ENCODE results near the gene TENM4. TPM values are rescaled to one million over a fixed set of nuclear protein-coding genes. Genes with fewer than 3 reads are reported as not detected.

TENM4 gene
- total RNA-seq, 1 donor from 2014 or later = 11.9 TPM

GRCh38 chr11:78845496-78845895 is 595.3 kb downstream of the TENM4 start:
- no peaks in the 10 kb centered on the region for H3K27me3 ChIP-seq
- no peaks in the 10 kb centered on the region for H3K36me3 ChIP-seq
- TF ChIP-seq CTCF (IDR thresholded peaks at IDR 0.05) = no peak
- no peaks in the 10 kb centered on the region for H3K9me3 ChIP-seq
- no peak overlapping the region for H3K4me3 ChIP-seq
- H3K4me1 ChIP-seq = no peaks in the 10 kb centered on the region
- intact Hi-C loops (cut with DNase I) = no loop called here
- no peak overlapping the region for H3K27ac ChIP-seq
- no peak for DNase-seq (ENCODE audit: low spot score in 2 of 2)

GRCh38 chr11:78841456-78842060 is 599.3 kb downstream of the TENM4 start:
- no peaks in the 10 kb centered on the region for H3K36me3 ChIP-seq
- TF ChIP-seq CTCF (IDR thresholded peaks at IDR 0.05) = no peak
- intact Hi-C loops (cut with DNase I) = no loop called here
- no peaks in the 10 kb centered on the region for H3K27me3 ChIP-seq
- H3K9me3 ChIP-seq = no peaks in the 10 kb centered on the region
- no peak for DNase-seq (ENCODE audit: low spot score in 2 of 2)
- H3K4me1 ChIP-seq = no peaks in the 10 kb centered on the region
- H3K27ac ChIP-seq = no peak overlapping the region
- H3K4me3 ChIP-seq = no peak overlapping the region

- no peaks in the 10 kb centered on the region for H3K9me3 ChIP-seq
- no peaks in the 10 kb centered on the region for H3K4me1 ChIP-seq
- DNase-seq (ENCODE audit: low spot score in 2 of 2) = no peak
- no peaks in the 10 kb centered on the region for H3K27me3 ChIP-seq
- H3K4me3 ChIP-seq = no peak overlapping the region
- TF ChIP-seq CTCF (IDR thresholded peaks at IDR 0.05) = no peak
- no peaks in the 10 kb centered on the region for H3K36me3 ChIP-seq
- H3K27ac ChIP-seq = no peak overlapping the region
- intact Hi-C loops (cut with DNase I) = no loop called here
These were observed 600.2 kb downstream of the TENM4 start for GRCh38 chr11:78840623-78841022.

DNA sequence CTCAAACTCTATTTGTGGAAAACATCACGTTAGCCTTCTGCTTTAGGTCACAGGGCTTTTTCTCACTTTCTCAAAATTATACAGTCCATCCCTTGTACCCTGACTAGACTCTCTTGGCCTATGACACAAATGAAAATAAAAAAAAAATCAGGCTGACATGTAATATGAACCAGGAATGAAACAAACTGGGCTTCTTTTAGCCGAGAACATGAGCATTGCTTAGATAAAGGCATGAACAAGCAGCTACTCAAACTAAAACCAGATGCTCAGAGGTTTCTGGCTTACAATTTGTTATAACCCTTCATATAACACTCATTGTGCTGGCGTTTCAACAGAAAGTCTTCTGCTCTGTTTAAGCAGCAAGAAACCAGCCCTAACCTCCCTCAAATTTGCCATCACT is 600.6 kb downstream of the TENM4 start:
- no peaks in the 10 kb centered on the region for H3K27me3 ChIP-seq
- no peaks in the 10 kb centered on the region for H3K9me3 ChIP-seq
- DNase-seq (ENCODE audit: low spot score in 2 of 2) = no peak
- H3K4me3 ChIP-seq = no peak overlapping the region
- no peaks in the 10 kb centered on the region for H3K36me3 ChIP-seq
- intact Hi-C loops (cut with DNase I) = no loop called here
- no peak overlapping the region for H3K27ac ChIP-seq
- no peaks in the 10 kb centered on the region for H3K4me1 ChIP-seq
- no peak for TF ChIP-seq CTCF (IDR thresholded peaks at IDR 0.05)

GRCh38 chr11:78838417-78838816 is 602.4 kb downstream of the TENM4 start:
- TF ChIP-seq CTCF (IDR thresholded peaks at IDR 0.05) = no peak
- intact Hi-C loops (cut with DNase I) = no loop called here

DNA sequence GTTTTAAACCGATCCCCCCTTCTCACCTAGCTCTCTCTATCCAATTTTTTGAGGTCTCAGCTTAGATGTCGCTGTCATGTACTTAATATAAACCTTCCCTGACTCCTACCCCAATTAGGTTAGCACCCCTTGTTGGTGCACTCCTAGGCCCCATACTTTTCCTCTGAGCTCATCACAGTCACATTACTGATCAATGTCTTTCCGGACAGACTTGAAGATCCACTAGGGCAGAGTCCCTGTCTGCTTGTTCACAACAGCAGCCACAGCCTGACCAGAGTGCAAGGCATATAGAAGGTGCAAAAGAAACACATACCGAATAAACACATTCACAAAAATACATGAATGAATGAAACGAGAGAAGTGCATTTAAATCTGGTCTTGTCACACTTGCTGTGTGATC is 605.2 kb downstream of the TENM4 start:
- Histone ChIP-seq H3K4me1 (no peaks in the 10 kb centered on the region), H3K9me3 (no peaks in the 10 kb centered on the region), H3K36me3 (no peaks in the 10 kb centered on the region), H3K27ac (no peak overlapping the region), H3K27me3 (no peaks in the 10 kb centered on the region), H3K4me3 (no peak overlapping the region)
- intact Hi-C loops (cut with DNase I) = no loop called here
- DNase-seq (ENCODE audit: low spot score in 2 of 2) = no peak
- no peak for TF ChIP-seq CTCF (IDR thresholded peaks at IDR 0.05)

More at GRCh38 chr11:78838417-78838816, 602.4 kb downstream of the TENM4 start:
- Histone ChIP-seq H3K36me3 (no peaks in the 10 kb centered on the region), H3K4me3 (no peak overlapping the region), H3K4me1 (no peaks in the 10 kb centered on the region), H3K27me3 (no peaks in the 10 kb centered on the region), H3K27ac (no peak overlapping the region), H3K9me3 (no peaks in the 10 kb centered on the region)
- DNase-seq (ENCODE audit: low spot score in 2 of 2) = no peak
